DOHH2 (cell line): ENCODE results near the gene RASSF10.

Experiments
- EZH2phosphoT487 ChIP-seq: fragments of 200-600 bp; sonication (generic); IDR thresholded peaks from 2 replicates; pipeline ENCODE4 v1.6.1; 2017; ENCODE audit warnings: borderline replicate concordance, mild to moderate bottlenecking, antibody characterized with exemption, low read length, moderate library complexity, mixed read lengths
- TF ChIP-seq, protein P1 (sequence below): fragments of 200-600 bp; sonication (generic); IDR thresholded peaks from one replicate; pipeline ENCODE4 v1.5.1; 2014; ENCODE audit warnings: antibody characterized with exemption, mild to moderate bottlenecking, low read depth, low read length; ENCODE audit not compliant: poor library complexity, severe bottlenecking

DNA sequence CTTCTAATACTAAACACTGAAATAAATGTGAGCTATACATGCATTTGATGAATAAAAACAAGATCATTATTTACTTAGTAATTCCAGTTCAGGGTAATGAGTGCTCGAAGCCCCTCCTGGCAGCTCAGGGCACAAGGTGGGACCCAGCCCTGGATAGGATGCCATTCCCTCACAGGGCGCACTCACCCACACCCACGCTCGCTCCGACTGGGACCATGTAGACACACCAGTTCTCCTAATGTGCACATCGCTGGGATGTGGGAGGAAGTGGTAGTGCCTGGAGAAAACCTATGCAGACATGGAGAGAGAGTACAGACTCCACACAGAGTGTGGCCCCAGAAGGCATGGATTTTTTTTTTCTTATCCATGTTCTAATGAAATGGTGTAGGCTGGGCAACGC, 44.5 kb upstream of the RASSF10 start:
- TF ChIP-seq, protein P1, sequence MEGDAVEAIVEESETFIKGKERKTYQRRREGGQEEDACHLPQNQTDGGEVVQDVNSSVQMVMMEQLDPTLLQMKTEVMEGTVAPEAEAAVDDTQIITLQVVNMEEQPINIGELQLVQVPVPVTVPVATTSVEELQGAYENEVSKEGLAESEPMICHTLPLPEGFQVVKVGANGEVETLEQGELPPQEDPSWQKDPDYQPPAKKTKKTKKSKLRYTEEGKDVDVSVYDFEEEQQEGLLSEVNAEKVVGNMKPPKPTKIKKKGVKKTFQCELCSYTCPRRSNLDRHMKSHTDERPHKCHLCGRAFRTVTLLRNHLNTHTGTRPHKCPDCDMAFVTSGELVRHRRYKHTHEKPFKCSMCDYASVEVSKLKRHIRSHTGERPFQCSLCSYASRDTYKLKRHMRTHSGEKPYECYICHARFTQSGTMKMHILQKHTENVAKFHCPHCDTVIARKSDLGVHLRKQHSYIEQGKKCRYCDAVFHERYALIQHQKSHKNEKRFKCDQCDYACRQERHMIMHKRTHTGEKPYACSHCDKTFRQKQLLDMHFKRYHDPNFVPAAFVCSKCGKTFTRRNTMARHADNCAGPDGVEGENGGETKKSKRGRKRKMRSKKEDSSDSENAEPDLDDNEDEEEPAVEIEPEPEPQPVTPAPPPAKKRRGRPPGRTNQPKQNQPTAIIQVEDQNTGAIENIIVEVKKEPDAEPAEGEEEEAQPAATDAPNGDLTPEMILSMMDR = no peak
- no peak for TF ChIP-seq EZH2phosphoT487
